Thyroid gland (tissue), 4 donors: ENCODE results near the gene PDE8A.

Experiments used
- CTCF ChIP-seq, 6 experiments: fragments of 200-600 bp in 3 of 6; fragments of 450-650 bp in 3 of 6; sonication (generic) in 3 of 6; IDR thresholded peaks; one replicate each; pipeline ENCODE4 v1.5.1; 2016 to 2019; ENCODE audit warnings: antibody characterized with exemption in 6 of 6, mild to moderate bottlenecking in 2 of 6, inconsistent platforms in 1 of 6, moderate library complexity in 1 of 6
- POLR2A ChIP-seq, 2 donors: fragments of 450-650 bp; IDR thresholded peaks; one replicate each; pipeline ENCODE4 v1.6.1; 2017; ENCODE audit warnings: antibody characterized with exemption in 2 of 2, mild to moderate bottlenecking in 2 of 2, moderate library complexity in 1 of 2

- TF ChIP-seq CTCF (IDR thresholded peaks at IDR 0.05) (peak; percentile 53 to 85 (median 75)), POLR2A (IDR thresholded peaks at IDR 0.05) (no peak)
These were observed 26.4 kb upstream of the PDE8A start for GRCh38 chr15:84955089-84955848.
